Renal cortical epithelial cell (primary cell): ENCODE data around the gene FGFRL1. TPM values are rescaled to one million over a fixed set of nuclear protein-coding genes. Genes with fewer than 3 reads are reported as not detected.
A peak's percentile ranks its signal among the peaks of the same experiment; 100 is the strongest.
"Not testable (repeated sequence)": the region's sequence is repeated elsewhere in the genome, so short reads cannot be mapped to it uniquely, and the experiment has no call there.

Experiments used
- DNase-seq: peaks from one replicate; pipeline ENCODE4 v3.0.0-alpha.2; 2011; ENCODE audit warnings: low read depth
- total RNA-seq: library from RNA; depleted of rRNA; stranded (reverse); fragments of >200 nt; gene quantifications from 2 replicates; pipeline ENCODE4 v1.2.3, GENCODE V29; 2014

The FGFRL1 gene
- total RNA-seq, 1 donor from 2014 or later = 48.5 TPM

DNA sequence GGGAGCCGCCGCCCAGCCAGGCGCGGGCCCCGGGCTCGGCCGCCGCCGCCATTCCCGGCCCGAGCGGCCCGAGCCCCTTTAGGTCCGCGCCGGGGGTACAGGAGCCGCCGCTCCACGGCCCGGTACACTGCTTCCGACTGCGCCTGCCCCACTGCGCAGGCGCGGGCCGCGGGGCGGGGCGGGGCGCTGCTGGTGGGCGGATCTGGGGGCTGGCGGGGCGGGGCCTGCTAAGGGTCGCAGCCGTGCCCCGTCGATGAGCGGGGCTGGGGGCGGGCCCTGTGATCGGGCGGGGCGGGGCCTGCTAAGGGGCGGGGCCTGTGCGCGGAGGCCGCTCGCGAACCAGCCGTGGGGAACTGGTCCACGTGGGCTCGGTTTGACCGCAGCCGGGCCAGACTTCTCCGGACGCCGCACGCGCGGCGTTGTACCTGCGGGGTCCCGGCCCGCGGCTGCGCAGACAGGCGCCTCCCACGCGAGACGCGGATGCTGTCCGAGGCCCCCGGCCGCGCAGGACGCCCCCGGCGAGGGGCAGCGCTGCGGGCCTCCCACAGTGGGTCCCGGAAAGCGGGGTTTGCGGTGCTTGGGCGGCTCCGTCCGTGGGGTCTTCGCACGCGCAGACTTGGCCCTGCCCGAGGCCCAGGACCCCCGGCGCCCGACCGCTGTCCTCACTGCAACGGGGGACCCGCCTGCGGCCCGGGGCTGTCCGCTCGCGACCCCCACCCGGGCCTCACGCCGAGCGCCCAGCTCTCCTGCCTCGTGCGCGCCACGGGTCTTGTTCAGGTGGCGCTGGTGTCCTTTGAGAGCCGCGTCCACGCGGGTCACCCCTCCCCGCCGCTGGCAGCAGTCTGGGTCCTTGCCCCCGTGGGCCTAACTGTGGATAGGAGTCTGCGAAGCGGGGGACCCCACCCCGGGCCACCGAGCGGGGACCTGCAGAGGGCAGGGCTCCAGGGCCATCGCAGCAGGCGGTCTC, 37.7 kb upstream of the FGFRL1 start, which contains the start of gene DGKQ:
Gene DGKQ (minus strand): TSS at position 139 of the 967 bp plus-strand sequence. CDS start 87 bp downstream, at position 52.
- DNase-seq = no peak

DNA sequence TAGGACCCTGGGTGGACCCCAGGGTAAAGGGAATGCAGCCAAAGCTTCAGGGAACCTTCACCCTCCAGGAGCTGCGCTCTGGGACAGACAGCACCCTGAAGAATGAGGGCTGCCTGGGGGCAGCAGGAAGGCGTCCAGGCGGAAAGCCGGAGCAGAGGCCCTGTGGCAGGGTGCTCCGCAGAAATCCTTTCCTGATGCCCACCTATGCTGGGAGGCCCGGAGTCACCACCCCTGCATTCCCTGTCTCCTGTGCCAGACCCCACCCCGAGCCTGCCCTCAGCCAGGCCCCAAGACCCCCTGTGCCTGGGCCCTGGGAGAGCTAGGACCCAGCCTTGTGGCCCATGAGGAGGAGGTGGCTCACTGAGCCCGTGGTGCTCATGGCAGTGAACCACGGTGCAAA, 36.8 kb upstream of the FGFRL1 start:
- DNase-seq = no peak

DNA sequence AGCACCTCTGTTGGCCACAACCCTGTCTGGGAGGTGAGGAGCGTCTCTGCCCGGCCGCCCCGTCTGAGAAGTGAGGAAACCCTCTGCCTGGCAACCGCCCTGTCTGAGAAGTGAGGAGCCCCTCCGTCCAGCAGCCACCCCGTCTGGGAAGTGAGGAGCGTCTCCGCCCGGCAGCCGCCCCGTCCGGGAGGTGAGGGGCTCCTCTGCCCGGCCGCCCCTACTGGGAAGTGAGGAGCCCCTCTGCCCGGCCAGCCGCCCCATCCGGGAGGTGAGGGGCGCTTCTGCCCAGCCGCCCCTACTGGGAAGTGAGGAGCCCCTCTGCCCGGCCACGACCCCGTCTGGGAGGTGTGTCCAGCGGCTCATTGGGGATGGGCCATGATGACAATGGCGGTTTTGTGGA, 35.4 kb upstream of the FGFRL1 start:
- DNase-seq = not testable (repeated sequence)

DNA sequence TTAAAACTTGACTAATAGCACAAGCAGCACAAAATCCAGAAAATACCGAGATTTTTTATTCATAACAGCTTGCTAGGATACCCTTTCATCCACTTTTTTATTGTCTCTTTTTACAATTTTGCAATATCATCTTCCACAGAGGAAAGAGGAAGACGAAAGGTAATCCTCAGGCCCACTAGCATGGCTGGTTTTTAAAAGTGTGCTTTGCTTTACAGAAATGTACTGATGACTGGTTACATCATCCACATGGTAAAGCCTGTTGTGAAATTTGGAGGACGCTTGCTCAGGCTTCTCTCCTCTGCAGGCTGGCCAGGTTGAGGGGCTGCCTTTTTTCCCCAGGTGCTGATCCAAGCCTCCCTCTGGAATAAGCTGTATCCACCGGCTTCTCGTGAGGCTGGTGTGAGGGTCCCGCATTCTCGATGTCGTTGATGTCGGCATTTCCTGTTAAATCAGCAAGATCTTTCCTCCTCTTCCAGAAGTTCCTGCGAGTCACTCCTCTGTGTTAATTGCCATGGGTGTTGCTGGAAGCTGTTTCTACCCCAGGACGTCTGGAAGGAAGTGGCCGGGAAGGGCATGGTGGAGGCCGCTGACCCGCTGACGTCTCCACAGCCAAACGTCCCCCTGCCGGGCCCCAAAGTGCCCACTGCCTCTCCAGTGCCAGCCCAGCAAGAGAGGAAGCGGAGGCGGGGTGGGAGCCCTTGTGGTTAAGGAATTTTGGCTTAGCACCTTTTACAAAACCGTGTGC, 32.3 kb upstream of the FGFRL1 start:
- DNase-seq = no peak

DNA sequence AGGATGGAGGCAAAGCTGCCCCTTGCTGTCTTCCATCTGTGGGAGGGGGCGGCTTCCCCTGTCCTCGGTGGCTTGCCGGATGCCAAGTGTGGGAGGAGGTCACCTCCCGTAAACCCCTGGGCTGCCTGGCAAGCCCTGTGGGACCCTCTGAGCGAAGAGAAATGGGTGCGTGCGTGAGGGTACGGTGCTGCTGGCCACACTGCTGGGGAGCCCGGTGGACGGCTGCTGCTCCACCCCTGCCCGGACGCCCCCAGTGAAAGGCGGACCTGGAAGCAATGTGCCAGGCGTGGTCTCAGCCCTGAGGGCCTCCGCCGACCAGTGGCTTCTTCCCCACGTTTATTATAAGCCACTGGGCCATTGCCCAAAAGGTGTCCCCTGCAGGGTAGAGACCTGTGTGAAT, 29.1 kb upstream of the FGFRL1 start:
- DNase-seq = no peak

DNA sequence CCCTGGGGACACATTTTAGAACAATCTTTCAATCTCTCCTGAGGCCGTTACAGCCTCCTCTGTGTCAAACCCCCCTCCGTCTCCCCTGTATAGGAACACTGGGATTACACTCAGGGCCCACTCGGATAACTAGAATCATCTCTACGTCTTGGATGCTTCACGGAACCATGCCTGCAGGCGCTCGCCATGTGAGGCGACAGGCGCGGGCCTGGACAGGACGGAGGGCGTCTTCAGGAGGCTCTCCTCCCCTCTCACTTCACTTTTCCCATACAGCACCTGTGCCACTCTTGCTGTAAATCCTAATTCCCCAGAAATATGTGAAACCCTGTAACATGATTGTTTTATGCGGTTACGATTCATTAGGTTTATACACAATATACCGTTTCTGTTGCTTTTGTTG, 28.6 kb upstream of the FGFRL1 start:
- no peak for DNase-seq

DNA sequence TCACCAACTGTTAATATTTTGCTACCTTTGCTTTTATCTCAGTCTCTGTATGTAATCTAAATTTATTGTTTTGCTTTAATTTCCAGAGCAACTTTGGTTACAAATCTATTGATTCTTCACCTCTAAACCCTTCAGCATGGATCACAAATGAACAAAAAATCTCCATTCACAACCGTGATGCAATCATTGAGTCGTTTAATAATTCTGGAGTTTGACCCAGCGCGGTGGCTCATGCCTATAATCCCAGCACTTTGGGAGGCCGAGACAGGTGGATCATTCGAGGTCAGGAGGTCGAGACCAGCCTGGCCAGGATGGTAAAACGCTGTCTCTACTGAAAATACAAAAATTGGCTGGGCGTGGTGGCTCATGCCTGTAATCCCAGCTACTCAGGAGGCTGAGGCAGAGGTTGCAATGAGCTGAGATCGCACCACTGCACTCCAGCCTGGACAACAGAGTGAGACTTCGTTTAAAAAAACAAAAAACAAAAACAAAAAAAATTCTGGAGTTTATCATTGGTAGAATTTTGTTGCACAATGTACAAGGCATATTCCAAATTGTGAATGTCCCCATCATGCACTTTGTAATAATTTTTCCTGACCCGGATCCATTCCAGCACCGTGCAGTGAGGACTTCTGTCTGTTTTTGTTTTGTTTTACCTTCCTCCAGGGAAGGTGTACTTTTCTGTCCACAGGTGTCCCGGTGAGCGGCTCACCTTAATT, 26.9 kb upstream of the FGFRL1 start:
- no peak for DNase-seq

DNA sequence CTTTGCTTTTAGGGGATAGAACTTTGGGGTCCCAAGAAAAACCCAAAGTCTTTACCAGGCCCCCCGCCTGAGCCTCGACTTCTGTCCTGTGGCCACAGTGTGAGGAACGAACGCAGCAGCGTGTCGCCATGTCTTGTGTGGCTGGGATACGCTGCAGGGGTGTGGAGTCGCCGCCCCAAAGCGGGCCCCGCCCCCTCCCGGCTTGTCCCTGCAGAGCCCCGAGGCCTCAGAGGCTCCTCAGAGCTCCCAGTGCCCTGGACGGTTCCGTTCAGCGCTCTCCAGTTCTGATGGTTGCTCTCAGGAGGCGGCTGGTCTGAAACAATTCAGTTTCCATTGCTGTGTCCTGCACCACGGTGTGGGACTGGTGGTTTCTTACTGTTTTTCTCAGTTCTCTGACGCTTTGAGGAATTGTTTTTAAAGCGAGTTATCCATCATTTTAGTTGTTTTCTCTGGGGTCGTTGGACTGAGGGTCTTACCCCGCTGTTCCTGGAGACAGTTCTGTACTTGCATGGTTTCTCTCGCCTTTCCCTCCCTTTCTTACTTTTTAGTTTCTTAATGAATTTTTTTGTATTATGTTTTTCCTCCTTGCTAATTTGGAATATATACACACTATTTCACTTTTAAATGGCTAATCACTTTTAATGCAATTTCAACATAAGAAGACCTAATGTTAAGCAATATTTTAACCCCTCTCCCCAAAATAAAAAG, 26.1 kb upstream of the FGFRL1 start:
- no peak for DNase-seq

DNA sequence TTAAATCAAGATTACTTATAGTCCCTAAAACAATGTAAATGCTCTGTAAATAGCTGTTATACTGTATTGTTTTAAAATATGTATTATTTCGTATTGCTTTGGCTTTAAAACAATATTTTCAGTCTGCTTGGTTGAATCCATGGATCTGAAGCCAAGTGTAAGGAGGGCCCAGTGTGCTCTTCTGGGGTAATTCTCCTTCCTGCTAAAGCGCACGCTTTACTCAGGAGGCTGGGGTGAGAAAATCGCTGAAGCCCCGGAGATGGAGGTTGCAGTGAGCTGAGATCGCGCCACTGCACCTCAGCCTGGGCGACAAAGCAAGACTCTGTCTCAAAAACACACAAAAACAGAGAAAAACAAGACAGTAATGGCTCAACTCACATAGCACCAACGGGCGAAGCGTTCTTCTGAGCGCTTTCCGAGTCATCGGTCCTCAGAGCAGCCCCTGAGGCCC, 25.0 kb upstream of the FGFRL1 start:
- no peak for DNase-seq

DNA sequence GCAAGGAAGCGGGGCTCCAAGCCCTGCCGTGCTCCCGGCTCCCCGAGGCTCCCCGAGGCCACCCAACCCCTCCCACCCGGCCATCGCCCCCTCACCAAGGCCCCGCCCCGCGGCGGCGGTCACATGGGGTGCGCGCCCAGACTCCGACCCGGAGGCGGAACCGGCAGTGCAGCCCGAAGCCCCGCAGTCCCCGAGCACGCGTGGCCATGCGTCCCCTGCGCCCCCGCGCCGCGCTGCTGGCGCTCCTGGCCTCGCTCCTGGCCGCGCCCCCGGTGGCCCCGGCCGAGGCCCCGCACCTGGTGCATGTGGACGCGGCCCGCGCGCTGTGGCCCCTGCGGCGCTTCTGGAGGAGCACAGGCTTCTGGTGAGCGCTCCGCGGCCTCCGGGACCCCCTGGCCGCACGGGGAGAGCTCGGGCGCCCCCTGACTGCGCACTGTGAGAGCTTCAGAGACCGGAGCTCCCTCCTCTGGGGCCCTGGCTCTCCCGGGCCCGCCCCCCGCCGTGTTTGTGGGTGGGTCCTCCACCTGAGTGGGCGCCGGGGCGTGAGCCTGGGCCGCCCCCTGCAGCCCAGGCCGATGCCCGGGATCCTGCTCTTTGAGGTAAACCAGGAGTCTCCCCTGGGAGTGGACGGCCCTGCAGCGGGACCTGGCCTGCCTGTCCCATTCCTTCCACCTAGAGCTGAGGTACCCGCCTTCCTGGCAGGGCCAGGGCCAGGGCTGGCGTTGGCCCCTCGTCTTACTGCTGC, 24.4 kb upstream of the FGFRL1 start, which contains the start of gene IDUA:
Gene IDUA (plus strand): TSS at position 166 of the 745 bp plus-strand sequence. CDS start 41 bp downstream, at position 207.
- DNase-seq = no peak

DNA sequence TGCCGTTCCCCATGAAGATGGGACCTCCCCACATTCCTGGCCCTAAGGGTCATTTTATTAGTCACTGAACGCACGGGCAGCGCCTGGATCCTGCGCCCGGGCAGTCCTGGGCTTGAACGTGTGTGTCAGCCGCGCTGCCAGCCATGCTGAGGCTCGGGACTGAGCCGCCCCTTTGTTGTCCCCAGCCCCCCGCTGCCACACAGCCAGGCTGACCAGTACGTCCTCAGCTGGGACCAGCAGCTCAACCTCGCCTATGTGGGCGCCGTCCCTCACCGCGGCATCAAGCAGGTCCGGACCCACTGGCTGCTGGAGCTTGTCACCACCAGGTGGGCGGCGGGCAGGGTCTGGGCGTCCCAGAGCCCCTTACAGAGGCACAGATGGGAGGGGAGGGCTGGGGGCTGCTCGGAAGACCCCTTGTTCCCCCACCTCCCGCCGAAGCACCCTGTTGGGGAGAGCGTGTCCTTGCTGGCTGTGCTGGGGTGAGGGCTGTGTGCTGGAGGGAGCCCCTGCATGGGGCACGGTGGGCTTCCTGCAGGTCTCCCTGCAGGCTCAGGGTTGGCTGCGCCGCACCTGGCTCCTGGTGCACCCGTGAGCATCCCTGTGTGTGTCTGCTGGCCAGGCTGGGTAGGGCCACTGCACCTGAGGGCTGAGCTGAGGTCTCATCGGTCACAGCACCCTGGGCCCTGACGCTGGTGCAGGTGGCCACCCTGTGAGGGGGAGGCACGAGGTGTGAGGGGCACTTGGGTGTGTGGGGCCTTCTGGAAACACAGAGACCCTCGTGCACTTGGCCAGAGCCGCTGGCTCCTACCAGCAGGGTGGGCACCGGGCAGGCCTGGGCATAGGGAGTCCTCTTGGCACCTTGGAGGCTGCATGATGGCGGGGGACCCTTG, 23.6 kb upstream of the FGFRL1 start:
- DNase-seq = peak; percentile 63

DNA sequence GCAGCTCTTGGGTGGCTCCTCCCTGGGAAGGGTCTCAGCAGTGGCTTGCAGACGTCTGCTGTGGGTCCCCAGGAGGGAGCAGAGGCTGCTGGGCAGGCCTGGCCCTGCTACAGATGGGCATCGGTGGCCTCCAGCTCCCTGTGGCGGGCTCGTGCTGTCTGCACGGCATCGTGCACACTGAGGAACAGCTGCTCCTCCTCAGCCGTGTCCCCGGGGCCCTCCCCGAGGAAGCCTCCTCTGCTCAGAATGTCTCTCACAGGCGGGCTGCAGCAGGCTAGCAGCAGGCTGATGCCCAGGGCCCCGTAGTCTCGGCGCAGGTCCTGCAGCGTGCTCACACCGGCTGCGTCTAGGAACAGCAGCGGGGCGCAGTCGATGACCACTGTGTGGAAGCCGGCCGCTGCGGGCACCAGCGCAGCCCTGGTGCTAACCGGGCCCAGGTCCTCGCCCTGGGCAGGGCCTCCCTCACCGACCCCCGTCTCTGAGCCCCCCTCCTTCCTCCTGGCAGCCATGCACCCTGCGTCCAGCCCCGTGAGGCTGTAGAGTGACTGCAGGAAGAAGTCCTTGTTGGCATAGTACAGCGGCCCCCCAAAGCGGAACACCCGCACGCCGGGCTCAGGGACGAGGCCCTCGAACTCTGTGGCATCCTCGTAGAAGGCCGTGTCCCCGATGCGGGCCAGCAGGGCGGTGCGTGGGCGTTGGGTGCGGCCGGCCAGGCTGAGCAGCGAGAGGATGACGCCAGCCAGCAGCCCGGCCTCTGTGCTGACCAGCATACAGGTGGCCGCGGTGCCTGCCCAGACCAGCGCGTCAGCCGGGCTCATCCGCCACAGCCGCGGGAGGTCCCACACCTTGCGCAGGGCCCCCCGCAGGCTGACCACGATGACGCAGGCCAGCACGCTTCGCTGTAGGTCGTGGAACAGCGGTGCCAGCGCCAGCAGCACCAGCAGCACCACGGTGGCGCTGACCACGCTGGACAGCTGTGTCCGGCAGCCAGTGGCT, 22.4 kb upstream of the FGFRL1 start:
- DNase-seq = no peak

DNA sequence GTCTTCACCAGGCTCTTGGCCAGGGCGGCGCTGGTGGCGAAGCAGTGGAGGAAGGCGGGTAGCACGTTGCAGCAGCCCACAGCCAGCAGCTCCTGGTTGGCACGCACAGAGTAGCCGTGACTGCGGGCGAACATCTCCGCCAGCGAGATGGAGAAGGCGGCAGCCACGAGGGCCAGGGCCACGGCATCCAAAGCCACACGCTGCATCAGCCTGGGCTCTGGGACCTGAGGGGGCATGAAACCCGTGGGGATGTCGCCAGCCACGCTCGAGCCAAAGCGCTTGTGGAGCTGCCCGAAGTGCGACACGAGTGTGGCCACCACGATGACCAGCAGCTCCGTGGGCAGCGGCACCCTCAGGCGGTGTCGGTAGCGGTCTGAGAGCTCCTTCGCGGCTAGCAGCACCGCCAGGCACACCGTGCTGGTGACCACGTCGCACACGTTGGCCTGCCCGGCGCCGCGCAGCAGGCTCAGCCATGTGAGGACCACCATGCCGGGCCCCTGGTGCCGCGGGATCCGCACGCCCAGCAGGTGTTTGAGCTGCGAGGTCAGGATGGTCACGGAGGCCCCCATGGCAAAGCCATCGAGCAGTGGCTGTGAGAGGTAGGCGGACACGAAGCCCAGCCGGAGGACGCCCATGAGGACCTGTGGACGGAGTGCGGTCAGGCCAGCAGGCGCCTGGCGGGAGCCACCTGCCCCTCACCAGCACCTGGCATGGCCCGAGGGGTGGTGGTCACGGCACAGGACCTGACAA, 21.5 kb upstream of the FGFRL1 start:
- DNase-seq = no peak

DNA sequence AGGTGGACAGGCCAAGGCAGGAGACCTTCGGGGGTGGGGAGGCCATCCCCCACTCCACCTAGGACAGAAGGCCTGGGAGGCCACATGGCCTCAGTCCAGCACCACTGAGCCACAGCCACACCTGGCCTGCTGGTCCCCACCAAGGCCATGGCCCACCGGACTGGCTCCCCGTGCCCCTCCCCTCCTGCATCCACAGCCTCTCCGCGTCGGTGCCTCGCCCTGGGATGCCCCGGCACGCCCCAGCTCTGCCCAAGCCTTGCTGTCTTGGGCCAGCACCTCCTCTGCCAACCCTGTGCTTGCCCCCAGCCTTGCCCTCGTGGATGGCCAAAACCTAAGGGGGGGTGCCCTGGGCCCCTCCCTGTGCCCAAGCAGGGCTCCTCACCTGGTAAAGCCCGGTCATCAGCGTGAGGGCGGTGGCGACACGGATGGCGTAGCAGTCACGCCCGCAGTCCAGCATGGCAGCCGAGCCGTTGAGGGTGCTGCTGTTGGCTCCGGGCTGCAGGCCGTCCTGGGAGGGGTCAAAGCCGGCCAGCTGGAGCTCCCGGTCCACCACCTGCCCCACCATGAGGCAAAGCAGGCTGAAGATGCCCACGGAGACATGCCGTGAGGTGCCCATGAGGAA, 20.6 kb upstream of the FGFRL1 start:
- no peak for DNase-seq

DNA sequence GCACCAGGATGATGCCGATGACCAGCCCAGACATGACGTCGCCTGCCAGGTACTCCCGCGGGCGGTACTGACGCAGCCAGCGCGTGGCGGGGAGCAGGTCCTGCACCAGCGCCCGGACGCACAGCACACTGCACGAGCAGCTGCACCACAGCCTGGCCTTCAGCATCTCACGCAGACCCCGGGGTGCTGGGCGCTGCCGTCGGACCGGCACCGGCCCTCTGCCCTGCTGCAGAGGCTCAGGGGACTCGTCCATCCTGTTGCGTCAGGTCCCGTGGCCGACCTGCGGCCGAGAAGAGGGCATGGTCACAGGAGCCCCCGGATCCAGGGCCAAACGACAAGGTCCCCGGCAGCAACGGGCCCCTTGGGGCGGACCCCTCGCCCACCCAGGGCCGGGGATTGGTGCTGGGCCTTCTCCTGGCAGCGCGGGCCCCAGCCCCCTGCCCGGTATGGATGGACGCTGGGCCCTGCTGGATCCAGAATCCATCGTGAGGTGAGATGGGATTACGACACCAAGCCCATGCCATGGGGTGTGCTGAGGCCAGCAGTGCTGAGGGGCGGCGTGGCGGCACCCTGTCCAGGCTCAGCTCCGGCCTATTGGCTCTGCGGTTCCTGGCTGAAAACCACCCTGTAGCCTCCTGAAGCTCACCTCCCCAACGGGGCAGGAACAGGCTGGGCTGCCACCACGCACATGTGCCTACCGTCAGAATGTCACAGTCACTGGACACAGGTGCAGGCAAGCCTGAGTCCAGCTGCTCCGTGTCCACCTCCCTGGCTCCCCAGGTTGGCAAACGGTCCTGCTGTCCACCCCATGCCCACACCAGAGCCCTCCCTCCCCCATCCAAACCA, 19.8 kb upstream of the FGFRL1 start:
- DNase-seq = no peak
